A673 (cell line): ENCODE measurements around the gene RNASET2. TPM values are rescaled to one million over a fixed set of nuclear protein-coding genes. Genes with fewer than 3 reads are reported as not detected.

Experiments
- BruUV-seq: library from RNA; stranded (reverse); fragments of 400-500 nt; replicated peaks from 2 replicates; lab custom pipeline; 2021; lab: Mats Ljungman, UMichigan
- CTCF ChIA-PET: fragments of 300-600 bp; sonication (Branson Sonifier 250); formaldehyde crosslinking; loops from one replicate; lab custom pipeline; 2022; ENCODE audit warnings: antibody characterized with exemption; lab: Charles Lee
- POLR2A ChIA-PET: fragments of 300-600 bp; sonication (Branson Sonifier 250); formaldehyde crosslinking; loops from one replicate; lab custom pipeline; 2022; ENCODE audit warnings: antibody characterized with exemption; ENCODE audit not compliant: low non-redundant PET; lab: Charles Lee
- DNase-seq: peaks from one replicate; pipeline ENCODE4 v3.0.0-alpha.2; 2015; ENCODE audit warnings: low spot score
- H3K27ac ChIP-seq: fragments of 200-600 bp; sonication (generic); 2 replicates; pipeline ENCODE4 v1.5.1; 2016; ENCODE audit warnings: mixed run types, low read depth, mild to moderate bottlenecking, mixed read lengths, antibody characterized with exemption, low read length; ENCODE audit not compliant: poor library complexity, severe bottlenecking
- H3K27me3 ChIP-seq: fragments of 200-600 bp; sonication (generic); replicated peaks from 2 replicates; pipeline ENCODE4 v1.6.1; 2017; ENCODE audit warnings: mixed run types, low read depth, mild to moderate bottlenecking, mixed read lengths, antibody characterized with exemption, low read length; ENCODE audit not compliant: insufficient read depth, poor library complexity
- H3K36me3 ChIP-seq: fragments of 200-600 bp; sonication (generic); 2 replicates; pipeline ENCODE4 v1.6.1; 2016; ENCODE audit warnings: mixed run types, mild to moderate bottlenecking, mixed read lengths, antibody characterized with exemption, low read length; ENCODE audit not compliant: insufficient read depth, poor library complexity, severe bottlenecking
- H3K4me1 ChIP-seq: fragments of 200-600 bp; sonication (generic); 2 replicates; pipeline ENCODE4 v1.6.1; 2017; ENCODE audit warnings: mixed run types, mild to moderate bottlenecking, mixed read lengths, antibody characterized with exemption, low read length; ENCODE audit not compliant: insufficient read depth, poor library complexity, severe bottlenecking
- H3K4me3 ChIP-seq: fragments of 200-600 bp; sonication (generic); 2 replicates; pipeline ENCODE4 v1.5.1; 2016; ENCODE audit warnings: low read depth, mixed run types, mild to moderate bottlenecking, mixed read lengths, low read length; ENCODE audit not compliant: poor library complexity, severe bottlenecking
- H3K9me3 ChIP-seq: fragments of 200-600 bp; sonication (generic); 2 replicates; pipeline ENCODE4 v1.6.1; 2016; ENCODE audit warnings: mixed run types, low read depth, mild to moderate bottlenecking, mixed read lengths, antibody characterized with exemption, low read length; ENCODE audit not compliant: poor library complexity, severe bottlenecking
- EZH2 ChIP-seq: fragments of 200-600 bp; sonication (generic); IDR thresholded peaks from 2 replicates; pipeline ENCODE4 v1.6.1; 2017; ENCODE audit warnings: borderline replicate concordance, low read depth, mild to moderate bottlenecking, mixed read lengths, antibody characterized with exemption, low read length; ENCODE audit not compliant: poor library complexity, severe bottlenecking
- intact Hi-C: fragments of 100-400 bp; cut with micrococcal nuclease; formaldehyde crosslinking; loops from one replicate; pipeline ENCODE4 v1.10.0; 2022; ENCODE audit not compliant: unreplicated experiment
- total RNA-seq: library from RNA; stranded (reverse); gene quantifications from 2 replicates; pipeline ENCODE4 v1.2.3, GENCODE V29; 2021
- TF ChIP-seq, protein P1 (sequence below): fragments of 300-800, 200-600 bp; sonication (generic); conservative IDR thresholded peaks from 2 replicates; pipeline ENCODE4 v1.5.1; 2017; ENCODE audit warnings: low read depth, mild to moderate bottlenecking, antibody characterized with exemption, low read length, moderate library complexity, mixed read lengths

RNASET2 gene
- total RNA-seq, 1 experiment from 2014 or later, result 5.7 TPM

DNA sequence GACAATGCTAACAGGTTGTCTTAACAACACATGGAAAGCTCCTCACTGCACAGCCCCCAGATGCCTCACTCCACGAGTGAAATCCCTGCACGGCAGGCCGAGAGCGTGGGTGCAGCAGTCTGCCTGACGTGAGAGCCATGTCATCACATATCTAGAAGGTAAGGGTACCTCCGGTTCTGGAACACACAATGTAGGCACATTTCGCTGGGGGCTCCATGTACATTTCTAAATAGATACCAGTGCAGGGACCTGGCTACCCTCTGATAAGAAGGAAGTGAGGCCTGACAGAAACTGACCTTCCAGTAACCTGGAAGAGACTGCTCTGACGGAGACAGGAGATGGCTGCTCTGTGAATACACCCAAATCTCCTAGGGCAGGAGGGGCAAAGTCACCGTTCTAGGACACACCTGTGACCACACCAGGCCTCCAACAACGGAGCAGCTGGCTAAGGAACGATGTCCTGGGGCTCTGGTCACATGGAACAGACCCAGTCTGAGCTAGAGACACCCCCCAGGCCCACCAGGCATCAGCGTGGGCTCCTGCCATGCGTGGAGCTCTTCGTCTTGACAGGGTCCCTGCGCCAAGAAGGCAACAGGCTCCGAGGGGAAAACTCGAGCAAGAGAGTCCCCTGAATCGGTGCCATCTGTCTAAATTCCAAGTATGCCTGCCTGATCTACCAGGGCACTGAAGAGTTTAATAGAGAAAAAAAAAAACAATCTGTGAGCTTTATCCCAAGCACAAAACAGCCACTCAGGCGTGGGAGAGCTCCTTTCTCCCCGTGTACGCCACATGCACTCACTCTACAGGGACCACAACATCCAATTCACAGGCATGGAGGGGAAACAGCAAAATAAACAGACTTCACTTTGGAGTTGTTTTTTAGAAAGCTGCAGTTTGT, 27.5 kb downstream of the RNASET2 start:
- ChIA-PET POLR2A (no interaction called here), CTCF (no interaction called here)
- Histone ChIP-seq H3K9me3 (no peaks in the 10 kb centered on the region), H3K27me3 (no peaks in the 10 kb centered on the region), H3K36me3 (no peaks in the 10 kb centered on the region), H3K4me1 (no peaks in the 10 kb centered on the region), H3K27ac (no peak overlapping the region), H3K4me3 (no peak overlapping the region)
- BruUV-seq, result no TSS peak
- DNase-seq, result no peak
- intact Hi-C loops, result no loop called here
- TF ChIP-seq, protein P1, sequence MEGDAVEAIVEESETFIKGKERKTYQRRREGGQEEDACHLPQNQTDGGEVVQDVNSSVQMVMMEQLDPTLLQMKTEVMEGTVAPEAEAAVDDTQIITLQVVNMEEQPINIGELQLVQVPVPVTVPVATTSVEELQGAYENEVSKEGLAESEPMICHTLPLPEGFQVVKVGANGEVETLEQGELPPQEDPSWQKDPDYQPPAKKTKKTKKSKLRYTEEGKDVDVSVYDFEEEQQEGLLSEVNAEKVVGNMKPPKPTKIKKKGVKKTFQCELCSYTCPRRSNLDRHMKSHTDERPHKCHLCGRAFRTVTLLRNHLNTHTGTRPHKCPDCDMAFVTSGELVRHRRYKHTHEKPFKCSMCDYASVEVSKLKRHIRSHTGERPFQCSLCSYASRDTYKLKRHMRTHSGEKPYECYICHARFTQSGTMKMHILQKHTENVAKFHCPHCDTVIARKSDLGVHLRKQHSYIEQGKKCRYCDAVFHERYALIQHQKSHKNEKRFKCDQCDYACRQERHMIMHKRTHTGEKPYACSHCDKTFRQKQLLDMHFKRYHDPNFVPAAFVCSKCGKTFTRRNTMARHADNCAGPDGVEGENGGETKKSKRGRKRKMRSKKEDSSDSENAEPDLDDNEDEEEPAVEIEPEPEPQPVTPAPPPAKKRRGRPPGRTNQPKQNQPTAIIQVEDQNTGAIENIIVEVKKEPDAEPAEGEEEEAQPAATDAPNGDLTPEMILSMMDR, result no peak
- no peak for TF ChIP-seq EZH2

DNA sequence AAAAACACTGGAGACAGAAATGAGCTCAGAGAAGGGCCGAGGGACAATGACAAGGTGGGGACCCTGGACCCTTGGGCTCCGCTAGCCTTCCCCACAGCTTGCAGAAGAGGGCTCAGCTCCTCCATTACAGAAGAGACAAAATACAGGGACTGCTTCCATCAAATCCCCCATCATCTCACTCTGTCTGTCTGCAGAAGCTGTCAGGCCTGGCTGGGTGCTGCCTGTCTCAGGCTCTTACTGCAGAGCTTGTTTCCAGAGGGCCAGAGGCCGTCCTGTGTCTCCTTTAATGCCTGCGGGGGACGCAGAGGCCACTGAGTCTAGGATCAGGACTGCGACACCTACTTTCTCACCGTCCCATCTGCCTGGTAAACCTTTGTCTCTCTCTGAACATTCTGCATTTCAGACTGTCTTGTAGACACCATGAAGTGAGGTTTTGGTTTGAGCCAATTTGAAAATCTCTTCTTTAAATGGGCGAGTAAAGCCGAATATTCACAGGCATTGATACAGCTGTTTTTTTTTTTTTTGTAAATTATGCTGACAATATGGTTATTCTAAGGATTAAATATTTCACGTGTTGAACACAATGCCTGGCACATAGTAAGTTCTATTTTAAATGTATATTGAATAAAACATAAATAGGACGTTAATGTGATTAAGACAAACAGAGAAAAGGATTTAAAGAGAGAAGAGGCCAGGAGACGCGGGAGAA, 28.3 kb downstream of the RNASET2 start:
- POLR2A ChIA-PET, result no interaction called here

DNA sequence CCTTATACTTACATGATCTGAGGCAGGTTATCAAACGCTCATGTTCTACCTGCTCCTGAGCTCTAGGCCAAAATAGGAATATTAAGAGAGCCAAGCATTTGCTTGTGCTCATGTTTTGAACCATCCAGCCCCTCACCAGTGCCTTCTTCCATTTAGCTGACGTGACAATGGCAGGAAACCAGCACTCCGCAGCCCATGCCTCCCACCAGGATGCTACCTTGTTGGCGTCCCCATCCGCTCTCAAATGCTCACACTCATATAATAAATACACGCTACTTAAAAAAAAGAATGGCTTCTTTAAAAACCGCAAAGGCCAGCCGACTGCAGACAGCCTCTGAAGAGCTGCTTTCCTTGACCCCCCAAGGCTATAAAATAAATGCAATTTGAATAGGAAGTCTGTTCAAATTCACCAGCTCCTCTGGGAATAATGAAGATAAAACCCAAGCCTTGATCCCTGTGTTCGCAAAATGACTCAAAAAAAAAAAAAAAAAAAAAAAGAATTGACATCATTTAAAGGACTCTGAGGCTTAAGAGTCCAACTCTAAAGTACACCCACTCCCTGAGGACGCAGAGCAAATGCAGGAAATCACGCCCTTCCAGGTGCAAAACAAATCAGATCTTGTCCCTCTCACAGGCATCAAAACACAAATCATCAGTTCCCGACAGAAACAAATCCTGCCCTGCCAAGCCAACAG, 29.0 kb downstream of the RNASET2 start:
- DNase-seq, result peak; percentile 74
- no peaks in the 10 kb centered on the region for H3K36me3 ChIP-seq
- TF ChIP-seq EZH2, result no peak
- TF ChIP-seq, protein P1, result no peak
- POLR2A ChIA-PET, result no interaction called here
- H3K27ac ChIP-seq, result no peak overlapping the region
- intact Hi-C loops, result no loop called here
- no peaks in the 10 kb centered on the region for H3K4me1 ChIP-seq
- no peaks in the 10 kb centered on the region for H3K9me3 ChIP-seq
- no peak overlapping the region for H3K4me3 ChIP-seq
- no TSS peak for BruUV-seq
- no peaks in the 10 kb centered on the region for H3K27me3 ChIP-seq
- CTCF ChIA-PET, result no interaction called here

More for the DNA sequence above, 28.3 kb downstream of the RNASET2 start:
- Histone ChIP-seq H3K27ac (no peak overlapping the region), H3K4me1 (no peaks in the 10 kb centered on the region), H3K27me3 (no peaks in the 10 kb centered on the region), H3K9me3 (no peaks in the 10 kb centered on the region), H3K36me3 (no peaks in the 10 kb centered on the region), H3K4me3 (no peak overlapping the region)
- no peak for DNase-seq
- intact Hi-C loops, result no loop called here
- TF ChIP-seq, protein P1, result no peak
- no peak for TF ChIP-seq EZH2
- CTCF ChIA-PET, result no interaction called here
- no TSS peak for BruUV-seq
